ENCODE results near the gene CCL13.

DNA sequence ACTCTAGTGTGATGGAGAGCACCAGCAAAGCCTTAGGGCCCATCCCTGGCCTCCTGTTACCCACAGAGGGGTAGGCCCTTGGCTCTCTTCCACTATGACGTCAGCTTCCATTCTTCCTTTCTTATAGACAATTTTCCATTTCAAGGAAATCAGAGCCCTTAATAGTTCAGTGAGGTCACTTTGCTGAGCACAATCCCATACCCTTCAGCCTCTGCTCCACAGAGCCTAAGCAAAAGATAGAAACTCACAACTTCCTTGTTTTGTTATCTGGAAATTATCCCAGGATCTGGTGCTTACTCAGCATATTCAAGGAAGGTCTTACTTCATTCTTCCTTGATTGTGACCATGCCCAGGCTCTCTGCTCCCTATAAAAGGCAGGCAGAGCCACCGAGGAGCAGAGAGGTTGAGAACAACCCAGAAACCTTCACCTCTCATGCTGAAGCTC is 37.2 kb upstream of the CCL13 start, which contains the start of gene CCL8:
- TF ChIP-seq, protein P1, sequence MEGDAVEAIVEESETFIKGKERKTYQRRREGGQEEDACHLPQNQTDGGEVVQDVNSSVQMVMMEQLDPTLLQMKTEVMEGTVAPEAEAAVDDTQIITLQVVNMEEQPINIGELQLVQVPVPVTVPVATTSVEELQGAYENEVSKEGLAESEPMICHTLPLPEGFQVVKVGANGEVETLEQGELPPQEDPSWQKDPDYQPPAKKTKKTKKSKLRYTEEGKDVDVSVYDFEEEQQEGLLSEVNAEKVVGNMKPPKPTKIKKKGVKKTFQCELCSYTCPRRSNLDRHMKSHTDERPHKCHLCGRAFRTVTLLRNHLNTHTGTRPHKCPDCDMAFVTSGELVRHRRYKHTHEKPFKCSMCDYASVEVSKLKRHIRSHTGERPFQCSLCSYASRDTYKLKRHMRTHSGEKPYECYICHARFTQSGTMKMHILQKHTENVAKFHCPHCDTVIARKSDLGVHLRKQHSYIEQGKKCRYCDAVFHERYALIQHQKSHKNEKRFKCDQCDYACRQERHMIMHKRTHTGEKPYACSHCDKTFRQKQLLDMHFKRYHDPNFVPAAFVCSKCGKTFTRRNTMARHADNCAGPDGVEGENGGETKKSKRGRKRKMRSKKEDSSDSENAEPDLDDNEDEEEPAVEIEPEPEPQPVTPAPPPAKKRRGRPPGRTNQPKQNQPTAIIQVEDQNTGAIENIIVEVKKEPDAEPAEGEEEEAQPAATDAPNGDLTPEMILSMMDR (IDR thresholded peaks at IDR 0.05): no peak
- no peak for TF ChIP-seq POLR2A (IDR thresholded peaks at IDR 0.05)
